K562 (cell line): ENCODE measurements around the gene CPNE1. TPM values are rescaled to one million over a fixed set of nuclear protein-coding genes. Genes with fewer than 3 reads are reported as not detected.

ENCODE experiments used
- CXXC5 ChIP-seq: fragments of 250-450 bp; sonication (Bioruptor Pico); IDR thresholded peaks from 2 replicates; pipeline ENCODE4 v1.8.0; 2022; ENCODE audit warnings: inconsistent platforms, mild to moderate bottlenecking, moderate library complexity
- ELF2 ChIP-seq: fragments of 250-450 bp; sonication (Bioruptor Pico); IDR thresholded peaks from 2 replicates; pipeline ENCODE4 v1.5.0; 2021; ENCODE audit warnings: mild to moderate bottlenecking
- ERF ChIP-seq: fragments of 450-650 bp; formaldehyde crosslinking; IDR thresholded peaks from 2 replicates; pipeline ENCODE4 v1.4.0; 2020; ENCODE audit warnings: mild to moderate bottlenecking, mixed read lengths
- ETV5 ChIP-seq: sonication (generic); formaldehyde crosslinking; IDR thresholded peaks from 2 replicates; pipeline ENCODE4 v1.4.0; 2020; ENCODE audit warnings: low read depth, mild to moderate bottlenecking, missing genetic modification reagents
- FOXK2 ChIP-seq, 2 experiments: fragments of 450-650 bp; IDR thresholded peaks in 1 of 2; conservative IDR thresholded peaks in 1 of 2; 2 replicates each; pipeline ENCODE4 v1.6.1; 2016; ENCODE audit warnings: low read depth in 2 of 2, mild to moderate bottlenecking in 1 of 2
- PPARD ChIP-seq: fragments of 250-450 bp; sonication (Bioruptor Pico); IDR thresholded peaks from 2 replicates; pipeline ENCODE4 v1.8.0; 2022; ENCODE audit warnings: inconsistent platforms, mild to moderate bottlenecking, moderate library complexity
- PRMT5 ChIP-seq: sonication (generic); formaldehyde crosslinking; IDR thresholded peaks from 2 replicates; pipeline ENCODE4 v1.5.0; 2020; ENCODE audit warnings: missing genetic modification reagents
- REST ChIP-seq, 2 experiments: fragments of 450-650 bp; formaldehyde crosslinking in 1 of 2; IDR thresholded peaks; 2 replicates each; pipeline versions ENCODE4 v1.4.0 to v1.6.1; 2014 to 2020; ENCODE audit warnings: mild to moderate bottlenecking in 2 of 2, borderline replicate concordance in 1 of 2, low read depth in 1 of 2
- TAF1 ChIP-seq: IDR thresholded peaks from 2 replicates; pipeline ENCODE4 v1.6.1; 2011; ENCODE audit warnings: mild to moderate bottlenecking, low read length, moderate library complexity; ENCODE audit not compliant: insufficient read depth, control insufficient read depth, severe bottlenecking; ENCODE audit errors: extremely low read depth
- TEAD2 ChIP-seq: fragments of 450-650 bp; IDR thresholded peaks from 2 replicates; pipeline ENCODE4 v1.6.1; 2016; ENCODE audit warnings: missing genetic modification characterization, control low read depth, missing compliant biosample characterization
- TSC22D4 ChIP-seq: fragments of 450-650 bp; IDR thresholded peaks from 2 replicates; pipeline ENCODE4 v1.6.1; 2016; ENCODE audit warnings: missing genetic modification characterization, missing biosample characterization, control low read depth
- XRCC5 ChIP-seq: fragments of 200-400 bp; formaldehyde crosslinking; IDR thresholded peaks from 2 replicates; pipeline ENCODE4 v1.6.1; 2017; ENCODE audit warnings: low read depth, mild to moderate bottlenecking, low read length
- ZBTB9 ChIP-seq: fragments of 450-650 bp; formaldehyde crosslinking; IDR thresholded peaks from 2 replicates; pipeline ENCODE4 v1.4.0; 2020; ENCODE audit warnings: mild to moderate bottlenecking, moderate library complexity
- ZNF655 ChIP-seq: fragments of 250-450 bp; sonication (Bioruptor Pico); IDR thresholded peaks from 2 replicates; pipeline ENCODE4 v1.5.0; 2021
- polyA plus RNA-seq, 8 experiments: library from polyadenylated mRNA; depleted of rRNA in 4 of 8; stranded (reverse) in 5 of 8; unstranded in 3 of 8; fragments of >200 nt; fragmentation: Nextera tagmentation in 2 of 8; fragmentation: Illumina TruSeq in 1 of 8; extraction: Ambion mirVana in 2 of 8; extraction: Trizol in 1 of 8; gene quantifications; 2 replicates each; pipeline versions ENCODE4 v1.2.1 to v1.2.3, GENCODE V29; 2011 to 2014; ENCODE audit warnings: inconsistent platforms in 1 of 8, missing spikeins in 1 of 8
- total RNA-seq, 7 experiments: library from RNA; depleted of rRNA in 6 of 7; stranded (reverse); fragments of >200 nt in 6 of 7; fragmentation: Illumina TruSeq in 2 of 7; extraction: Trizol in 2 of 7; gene quantifications; 2 replicates each; pipeline versions ENCODE4 v1.2.1 to v1.2.3, GENCODE V29; 2011 to 2021; ENCODE audit warnings: low replicate concordance in 1 of 7

CPNE1 gene
- total and polyA plus RNA-seq, 9 of the 15 experiments (the other 6 are each of a cell fraction or from before 2014, with no cell fraction given) = 42.1 to 102 (median 56.0) TPM

- TF ChIP-seq ZBTB9 (CRISPR knock-in tag) (no peak; the same call in none of the 2 replicates), TAF1 (peak; percentile 97), CXXC5 (CRISPR knock-in tag) (peak; percentile 95), ZNF655 (CRISPR knock-in tag) (no peak), FOXK2 (conservative IDR thresholded peaks at IDR 0.05 in 1 of 2, IDR thresholded peaks at IDR 0.05 in 1 of 2; ENCODE audit: low read depth in 2 of 2) (peak; percentile 28 to 89; a peak in 2 of 4 replicates), TSC22D4 (tag) (no peak), TEAD2 (tag) (no peak), PRMT5 (CRISPR knock-in tag) (peak; percentile 83), ERF (CRISPR knock-in tag) (no peak), ELF2 (peak; percentile 91), ETV5 (peak; percentile 30), REST (IDR thresholded peaks at IDR 0.05; ENCODE audit: borderline replicate concordance) (no peak), REST (CRISPR knock-in tag; IDR thresholded peaks at IDR 0.05; ENCODE audit: low read depth) (peak; percentile 64; the same call in 1 of the 2 replicates), XRCC5 (no peak; the same call in 1 of the 2 replicates), PPARD (no peak)
Observed at GRCh38 chr20:35664466-35665206, at the start of gene CPNE1, which contains the start of gene RBM12 (continued).
